Suppressor macrophage (primary cell): ENCODE results near the gene PNPLA7.
"Not testable (repeated sequence)": the region's sequence is repeated elsewhere in the genome, so short reads cannot be mapped to it uniquely, and the experiment has no call there.

ENCODE experiments used
- DNase-seq, 4 experiments: peaks; one replicate each; pipeline ENCODE4 v3.0.0-alpha.2; 2020 to 2022

The PNPLA7 gene

GRCh38 chr9:137575364-137575715 is 25.1 kb upstream of the PNPLA7 start:
- DNase-seq: no peak

- no peak for DNase-seq
Measured at GRCh38 chr9:137574192-137574591, 24.0 kb upstream of the PNPLA7 start.

DNA sequence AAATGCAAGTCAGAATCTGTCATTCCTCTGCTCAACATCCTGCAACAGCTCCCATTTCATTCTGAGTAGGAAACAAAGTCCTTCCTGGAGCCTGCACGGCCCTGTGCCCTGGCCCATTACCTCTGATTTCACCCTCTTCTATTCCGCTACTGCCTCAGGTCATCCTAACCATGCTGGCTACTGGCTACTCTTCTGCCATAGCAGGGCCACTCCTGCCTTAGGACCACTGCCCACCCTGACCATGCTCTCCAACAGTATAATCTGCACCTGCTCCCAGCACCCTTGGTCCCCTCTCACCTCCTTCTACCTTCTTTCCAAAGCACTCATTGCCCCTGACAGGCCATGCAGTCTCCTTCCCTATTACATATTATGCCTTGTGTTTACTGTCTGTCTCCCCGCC is 20.4 kb upstream of the PNPLA7 start:
- no peak for DNase-seq

DNA sequence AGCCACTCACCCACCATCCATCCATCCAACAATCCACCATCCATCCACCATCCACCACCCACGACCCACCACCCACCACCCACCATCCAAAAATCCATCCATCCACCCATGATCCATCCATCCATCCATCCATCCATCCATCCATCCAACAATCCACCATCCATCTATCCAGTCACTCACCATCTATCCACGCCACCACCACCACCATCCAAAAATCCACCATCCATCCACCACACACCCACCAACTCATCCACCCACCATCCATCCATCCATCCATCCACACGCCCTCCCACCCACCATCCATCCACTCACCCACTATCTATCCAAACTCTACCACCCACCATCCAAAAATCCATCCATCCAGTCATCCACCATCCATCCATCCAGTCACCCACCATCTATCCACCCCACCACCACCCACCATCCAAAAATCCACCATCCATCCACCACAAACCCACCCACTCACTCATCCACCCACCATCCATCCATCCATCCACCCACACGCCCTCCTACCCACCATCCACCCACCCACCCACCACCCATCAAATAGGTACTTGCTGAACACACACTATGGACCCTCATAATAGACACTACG is 19.5 kb upstream of the PNPLA7 start:
- DNase-seq: no peak

DNA sequence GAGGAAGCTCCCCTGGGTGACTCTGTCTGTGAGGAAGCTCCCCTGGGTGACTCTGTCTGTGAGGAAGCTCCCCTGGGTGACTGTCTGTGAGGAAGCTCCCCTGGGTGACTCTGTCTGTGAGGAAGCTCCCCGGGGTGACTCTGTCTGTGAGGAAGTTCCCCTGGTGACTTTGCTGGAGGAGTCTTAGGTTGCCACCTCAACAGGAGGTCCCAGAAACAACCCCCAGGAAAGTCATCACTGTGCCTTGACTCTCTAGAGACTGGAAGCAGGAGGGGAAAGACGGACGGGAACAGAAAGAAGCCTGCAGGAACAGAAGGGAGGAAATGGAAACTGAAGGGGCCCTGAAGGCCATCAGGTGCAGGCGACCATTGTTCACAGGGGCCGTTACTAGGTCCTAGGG is 18.2 kb upstream of the PNPLA7 start:
- DNase-seq: not testable (repeated sequence)

DNA sequence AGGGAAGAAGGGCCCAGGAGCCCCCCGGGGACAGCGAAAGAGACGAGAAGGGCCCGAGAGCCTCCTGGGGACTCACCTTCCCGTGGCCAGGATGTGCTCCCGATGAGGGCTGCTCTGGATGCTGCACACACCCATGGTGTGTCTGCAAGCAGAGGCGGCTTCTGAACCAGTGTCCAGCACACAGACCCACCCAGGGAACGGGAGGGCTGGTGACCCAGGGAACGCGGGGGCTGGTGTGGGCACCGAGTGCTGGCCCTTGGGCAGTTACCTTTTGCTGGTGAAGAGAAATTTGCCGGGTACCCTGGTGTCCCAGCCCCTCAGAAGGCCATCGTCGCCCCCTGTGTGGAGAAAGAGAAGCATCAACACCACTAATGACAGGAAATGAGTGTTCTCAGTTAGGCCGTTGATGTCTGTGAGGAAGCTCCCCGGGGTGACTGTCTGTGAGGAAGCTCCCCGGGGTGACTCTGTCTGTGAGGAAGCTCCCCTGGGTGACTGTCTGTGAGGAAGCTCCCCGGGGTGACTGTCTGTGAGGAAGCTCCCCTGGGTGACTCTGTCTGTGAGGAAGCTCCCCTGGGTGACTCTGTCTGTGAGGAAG is 14.7 kb upstream of the PNPLA7 start:
- DNase-seq: no peak

DNA sequence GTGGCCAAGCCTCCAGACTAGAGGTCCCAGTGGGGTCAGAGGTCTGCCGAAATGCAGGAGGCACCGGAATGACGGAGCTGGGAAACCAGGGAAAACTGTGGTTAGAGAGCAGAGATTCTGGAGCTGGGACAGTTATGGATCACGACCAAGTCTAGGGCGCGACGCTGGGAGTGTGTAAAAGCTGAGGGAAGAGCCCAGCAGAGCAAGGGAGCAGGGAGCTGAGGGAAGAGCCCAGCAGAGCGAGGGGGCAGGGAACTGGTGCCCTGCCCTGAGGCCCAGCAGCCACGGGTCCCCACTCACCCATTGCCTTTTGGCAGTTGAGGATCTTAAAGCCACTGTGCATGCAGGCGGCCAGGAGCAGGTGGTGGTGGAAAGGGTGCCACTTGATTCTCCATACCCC is 13.9 kb upstream of the PNPLA7 start:
- no peak for DNase-seq

GRCh38 chr9:137558127-137558526 is 7.9 kb upstream of the PNPLA7 start:
- DNase-seq: no peak

DNA sequence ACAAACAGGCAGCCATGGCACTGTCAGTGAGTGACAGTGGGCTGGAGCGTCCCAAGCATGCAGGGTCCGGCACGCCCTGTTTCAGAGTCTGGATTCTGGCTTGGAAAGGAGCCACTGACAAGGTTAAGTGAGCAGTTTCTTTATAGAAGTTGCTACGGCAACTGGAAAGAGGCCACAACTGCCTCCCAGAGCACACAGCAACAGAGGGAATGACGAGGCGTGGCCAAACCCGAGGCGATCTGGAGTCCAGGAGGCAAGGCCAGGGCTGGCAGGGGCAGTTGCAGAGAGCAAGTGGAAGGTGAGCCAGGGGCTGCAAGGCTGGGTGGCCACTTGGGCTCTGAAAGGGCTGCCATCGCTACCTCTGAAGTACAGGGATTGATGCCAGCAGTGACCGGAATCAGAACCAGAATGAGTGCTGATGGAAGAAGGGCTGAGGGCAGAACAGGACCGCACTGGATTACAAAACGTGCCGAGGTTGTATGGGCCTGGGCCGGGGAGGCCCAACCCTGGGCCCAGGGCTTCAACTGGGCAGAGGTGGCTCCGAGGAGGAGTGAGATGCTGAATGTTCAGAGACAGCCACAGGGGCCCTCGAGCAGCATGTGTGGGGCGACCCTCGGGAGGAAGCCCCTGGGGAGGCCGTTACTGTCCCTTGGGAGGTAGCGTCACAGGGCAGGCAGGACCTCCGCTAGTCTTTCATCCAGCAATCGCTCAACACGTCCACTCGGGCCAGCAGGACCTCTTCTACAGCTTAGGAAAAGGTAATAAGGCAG is 6.1 kb upstream of the PNPLA7 start:
- DNase-seq: no peak

- no peak for DNase-seq
Measured at GRCh38 chr9:137555179-137555578, 5.0 kb upstream of the PNPLA7 start.

- DNase-seq: no peak
Measured at GRCh38 chr9:137554349-137554748, 4.1 kb upstream of the PNPLA7 start.

- DNase-seq: not testable (repeated sequence)
Measured at GRCh38 chr9:137553654-137554053, 3.5 kb upstream of the PNPLA7 start.

- peak in 2 of 4 experiments; percentile 10 to 20 for DNase-seq
Measured at GRCh38 chr9:137552022-137552768, 2.0 kb upstream of the PNPLA7 start.

DNA sequence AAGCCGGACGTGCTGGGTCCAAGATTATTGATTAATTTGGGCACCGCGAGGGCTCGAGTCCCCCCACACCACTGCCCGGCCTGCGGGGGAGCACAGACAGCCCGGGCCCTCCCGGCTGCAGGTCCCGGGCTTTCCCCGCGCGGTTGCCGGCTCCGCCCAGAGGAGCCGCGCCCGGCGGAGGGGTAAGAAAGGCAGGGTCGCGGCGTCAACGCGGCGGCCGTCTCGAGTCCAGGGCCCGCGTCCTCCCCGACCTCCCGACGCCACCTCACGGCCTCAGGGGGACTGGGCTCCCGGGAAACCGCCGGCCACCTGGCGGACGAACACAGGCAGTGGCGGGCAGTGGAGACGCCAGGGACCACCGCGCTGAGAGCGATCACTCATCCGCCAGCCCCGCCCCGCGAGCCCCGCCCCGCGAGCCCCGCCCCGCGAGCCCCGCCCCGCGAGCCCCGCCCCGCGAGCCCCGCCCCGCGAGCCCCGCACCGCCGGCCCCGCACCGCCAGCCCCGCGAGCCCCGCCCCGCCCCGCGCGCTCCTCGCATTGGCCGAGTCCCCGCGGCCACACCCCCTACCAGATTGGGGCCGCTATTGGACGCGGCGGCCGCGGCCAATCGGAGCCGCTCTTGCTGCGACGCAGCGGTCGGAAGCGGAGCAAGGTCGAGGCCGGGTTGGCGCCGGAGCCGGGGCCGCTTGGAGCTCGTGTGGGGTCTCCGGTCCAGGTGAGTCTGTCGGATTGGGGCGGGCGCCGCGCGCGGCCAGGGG is 1.2 kb upstream of the PNPLA7 start, which contains the start of gene MRPL41:
Gene MRPL41 (plus strand): TSS at position 616 of the 758 bp plus-strand sequence. CDS start 203 bp downstream, outside the sequence.
- DNase-seq: peak; percentile 93 to 99 (median 95)

- DNase-seq: not testable (repeated sequence)
Measured at GRCh38 chr9:137550958-137551263, 709 bp upstream of the PNPLA7 start.

DNA sequence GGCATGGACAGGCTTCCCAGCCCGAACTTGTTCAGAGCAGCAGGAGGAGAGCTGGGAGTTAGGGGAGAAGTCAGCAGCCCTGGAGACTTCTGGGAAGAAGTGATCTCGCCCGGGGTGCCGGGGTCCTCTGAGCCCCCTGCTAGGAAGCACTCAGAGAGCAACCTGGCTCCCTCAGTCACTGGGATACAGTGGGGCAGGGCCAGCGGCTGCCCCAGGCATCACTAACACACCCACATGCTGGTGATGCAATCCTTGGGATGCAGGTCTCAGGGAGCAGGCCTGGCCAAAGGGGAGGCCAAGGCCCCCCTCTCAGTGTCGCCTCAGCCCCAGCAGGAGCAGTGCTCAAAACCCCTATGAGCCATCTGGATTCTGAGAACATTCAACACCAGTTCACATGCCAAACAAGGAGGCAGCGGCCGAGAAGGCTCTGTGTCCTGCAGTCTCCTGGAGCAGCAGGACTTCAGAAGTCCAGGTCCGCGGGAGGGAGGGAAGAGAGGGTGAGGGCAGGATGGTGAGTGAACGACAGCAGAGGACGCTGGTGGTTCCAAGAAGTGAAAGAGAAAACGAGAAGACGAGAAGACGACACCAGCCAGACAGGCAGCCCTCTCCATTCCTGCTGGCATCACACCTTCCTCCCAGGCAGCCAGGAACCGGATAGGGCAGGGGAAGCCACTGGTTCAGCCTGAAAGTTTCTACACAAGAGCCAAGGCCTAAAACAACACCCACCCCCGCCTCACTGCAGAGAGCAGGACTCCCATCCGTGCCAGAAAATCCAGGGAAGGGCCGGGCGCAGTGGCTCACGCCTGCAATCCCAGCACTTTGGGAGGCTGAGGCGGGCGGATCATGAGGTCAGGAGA is 2.3 kb downstream of the PNPLA7 start:
- DNase-seq: no peak

GRCh38 chr9:137545123-137545522 is 5.1 kb downstream of the PNPLA7 start:
- no peak for DNase-seq

DNA sequence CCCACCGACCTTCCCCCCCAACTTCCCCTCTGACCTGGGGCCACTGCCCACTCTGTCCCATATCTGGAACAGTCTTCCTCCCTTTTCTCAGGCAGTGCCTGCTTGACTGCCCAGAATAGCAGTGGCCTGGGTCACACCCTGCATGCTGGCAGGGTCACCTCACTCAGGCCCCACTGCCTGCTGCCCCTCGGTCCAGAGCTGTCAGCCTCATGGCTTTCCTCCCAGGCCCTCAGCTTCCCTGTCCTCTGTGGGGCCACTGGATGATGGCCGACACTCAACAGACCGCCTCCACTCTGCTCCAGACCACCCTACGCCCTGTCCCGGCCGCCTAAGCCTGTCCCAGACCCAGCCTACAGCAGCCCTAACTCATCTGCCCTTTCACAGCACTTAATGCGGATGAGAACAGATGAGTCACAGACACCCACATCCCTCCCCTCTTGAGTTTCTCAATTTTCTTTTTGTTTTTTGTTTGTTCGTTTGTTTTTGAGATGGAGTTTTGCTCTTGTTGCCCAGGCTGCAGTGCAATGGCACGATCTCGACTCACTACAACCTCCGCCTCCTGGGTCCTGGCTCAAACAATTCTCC is 5.9 kb downstream of the PNPLA7 start:
- DNase-seq: peak; percentile 52 to 73 (median 64)

DNA sequence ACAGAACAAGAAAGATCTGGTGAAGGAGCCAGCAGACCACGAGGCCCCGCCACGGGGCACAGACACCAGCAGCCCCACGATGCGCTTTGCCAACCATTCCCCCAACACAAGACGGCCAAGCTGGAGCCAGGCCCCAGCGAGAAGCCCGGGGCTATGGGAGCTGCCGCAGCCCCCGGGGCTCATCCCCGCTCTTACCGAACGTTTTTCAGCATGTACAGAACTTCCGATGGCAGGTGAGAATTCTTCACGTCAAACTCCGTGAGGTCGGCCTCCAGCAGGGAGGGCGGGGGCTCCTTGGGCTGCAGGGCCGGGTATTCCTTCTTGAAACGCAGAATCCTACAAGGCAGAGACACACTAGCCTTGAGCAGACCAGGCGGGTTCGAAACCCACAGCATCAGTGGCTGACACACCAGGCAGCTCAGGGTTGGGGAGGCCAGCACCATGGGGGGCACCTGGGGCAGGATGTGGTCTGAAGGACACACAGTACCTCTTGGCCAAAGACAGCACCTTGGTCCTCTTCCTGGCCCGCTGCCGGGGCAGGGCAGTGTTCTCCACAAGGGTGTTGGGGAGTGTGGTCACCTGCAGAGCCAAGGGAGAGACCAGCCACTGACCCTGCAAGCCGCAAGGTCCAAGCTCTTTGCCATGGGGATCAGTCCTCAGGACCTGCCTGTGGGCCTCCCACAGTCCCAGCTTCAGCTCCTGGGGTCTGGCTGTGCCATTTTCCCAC is 6.8 kb downstream of the PNPLA7 start:
- DNase-seq: no peak

GRCh38 chr9:137542486-137542885 is 7.7 kb downstream of the PNPLA7 start:
- no peak for DNase-seq

DNA sequence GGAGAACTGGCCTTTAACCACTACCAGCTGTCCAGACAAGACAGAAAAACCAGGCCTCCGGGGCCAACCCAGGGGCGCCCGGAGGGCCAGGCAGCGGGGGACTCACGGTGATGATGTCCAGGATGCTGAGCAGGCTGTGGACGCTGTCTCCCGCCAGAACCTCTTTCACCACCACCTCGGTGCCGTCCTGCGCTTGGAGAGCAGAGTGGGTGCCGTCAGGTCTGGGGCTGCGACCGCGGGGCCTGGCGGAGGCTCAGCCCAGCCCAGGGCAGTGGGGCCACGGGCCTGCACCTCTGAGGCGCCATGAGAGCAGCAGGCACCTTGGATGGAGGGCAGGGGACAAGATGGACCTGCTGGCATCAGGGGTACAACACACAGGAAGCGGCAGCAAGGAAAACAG is 9.7 kb downstream of the PNPLA7 start:
- no peak for DNase-seq
